Thyroid gland (tissue), 4 donors: ENCODE measurements around the gene ZFYVE27. TPM values are rescaled to one million over a fixed set of nuclear protein-coding genes. Genes with fewer than 3 reads are reported as not detected.

ENCODE experiments used
- DNase-seq, 2 donors: peaks; one replicate each; pipeline ENCODE4 v3.0.0-alpha.2; 2019
- H3K27ac ChIP-seq, 3 donors: fragments of 200-600 bp; sonication (generic); 1 replicate in 2 of 3; 2 replicates in 1 of 3; pipeline ENCODE4 v1.5.1; 2016 to 2019; ENCODE audit warnings: mild to moderate bottlenecking in 1 of 3, moderate library complexity in 1 of 3
- H3K27me3 ChIP-seq: fragments of 200-600 bp; sonication (generic); one replicate; pipeline ENCODE4 v1.5.1; 2019
- H3K36me3 ChIP-seq, 2 donors: fragments of 200-600 bp; sonication (generic); one replicate each; pipeline ENCODE4 v1.5.1; 2016 to 2019
- H3K4me1 ChIP-seq, 2 donors: fragments of 200-600 bp; sonication (generic); one replicate each; pipeline ENCODE4 v1.5.1; 2017 to 2019
- H3K4me3 ChIP-seq, 3 donors: fragments of 200-600 bp; sonication (generic); replicated peaks in 1 of 3; 1 replicate in 2 of 3; 2 replicates in 1 of 3; pipeline ENCODE4 v1.5.1; 2016; ENCODE audit warnings: mild to moderate bottlenecking in 1 of 3
- H3K9me3 ChIP-seq: fragments of 200-600 bp; sonication (generic); one replicate; pipeline ENCODE4 v1.5.1; 2017
- CTCF ChIP-seq, 6 experiments: fragments of 200-600 bp in 3 of 6; fragments of 450-650 bp in 3 of 6; sonication (generic) in 3 of 6; IDR thresholded peaks; one replicate each; pipeline ENCODE4 v1.5.1; 2016 to 2019; ENCODE audit warnings: antibody characterized with exemption in 6 of 6, mild to moderate bottlenecking in 2 of 6, inconsistent platforms in 1 of 6, moderate library complexity in 1 of 6
- POLR2A ChIP-seq, 2 donors: fragments of 450-650 bp; IDR thresholded peaks; one replicate each; pipeline ENCODE4 v1.6.1; 2017; ENCODE audit warnings: antibody characterized with exemption in 2 of 2, mild to moderate bottlenecking in 2 of 2, moderate library complexity in 1 of 2
- WGBS, 2 donors: methylation state at CpG; one replicate each; pipeline ENCODE4 v1.1.5; 2017; 5-methylcytosine and 5-hydroxymethylcytosine counted together
- intact Hi-C: fragments of 100-400 bp; cut with DNase I; formaldehyde crosslinking; loops from one replicate; pipeline ENCODE4 v1.15.1; 2023
- total RNA-seq, 4 donors: library from RNA; depleted of rRNA; stranded (reverse); fragments of >200 nt; gene quantifications; one replicate each; pipeline ENCODE4 v1.2.3, GENCODE V29; 2016

ZFYVE27 gene
- total RNA-seq, 4 donors from 2014 or later = 18.4 to 43.5 (median 24.8) TPM

- WGBS, 2 donors = 88 to 93% methylated on average over 9 to 10 of the region's 10 CpGs
- TF ChIP-seq CTCF (IDR thresholded peaks at IDR 0.05) (no peak), POLR2A (IDR thresholded peaks at IDR 0.05) (no peak)
- no peaks in the 10 kb centered on the region for H3K27me3 ChIP-seq
- H3K27ac ChIP-seq = no peak overlapping the region
- H3K36me3 ChIP-seq = peaks cover 22 to 25% of the 10 kb centered on the region in 2 donors
- H3K4me3 ChIP-seq = no peak overlapping the region
- intact Hi-C loops = no loop called here
- no peak for DNase-seq
- no peaks in the 10 kb centered on the region for H3K9me3 ChIP-seq
- H3K4me1 ChIP-seq = no peaks in the 10 kb centered on the region
Measured at GRCh38 chr10:97762056-97762455, 25.1 kb downstream of the ZFYVE27 start.

- no peak for DNase-seq
- intact Hi-C loops = no loop called here
Measured at GRCh38 chr10:97762816-97763215, 25.9 kb downstream of the ZFYVE27 start.

GRCh38 chr10:97763411-97763810, 26.5 kb downstream of the ZFYVE27 start:
- H3K36me3 ChIP-seq = peaks cover 12 to 17% of the 10 kb centered on the region in 2 donors
- WGBS, 2 donors = 87 to 97% methylated on average over 2 of the region's 2 CpGs
- no peak overlapping the region for H3K27ac ChIP-seq
- no peak for TF ChIP-seq CTCF (IDR thresholded peaks at IDR 0.05)
- TF ChIP-seq POLR2A (IDR thresholded peaks at IDR 0.05) = no peak
- H3K9me3 ChIP-seq = no peaks in the 10 kb centered on the region
- H3K4me1 ChIP-seq = no peaks in the 10 kb centered on the region
- no peak for DNase-seq
- intact Hi-C loops = no loop called here
- H3K4me3 ChIP-seq = no peak overlapping the region
- H3K27me3 ChIP-seq = no peaks in the 10 kb centered on the region

More at GRCh38 chr10:97762816-97763215, 25.9 kb downstream of the ZFYVE27 start:
- H3K9me3 ChIP-seq = no peaks in the 10 kb centered on the region
- TF ChIP-seq CTCF (IDR thresholded peaks at IDR 0.05) = no peak
- TF ChIP-seq POLR2A (IDR thresholded peaks at IDR 0.05) = no peak
- peaks cover 15 to 17% of the 10 kb centered on the region in 2 donors for H3K36me3 ChIP-seq
- H3K27ac ChIP-seq = no peak overlapping the region
- H3K27me3 ChIP-seq = no peaks in the 10 kb centered on the region
- 58 to 81% methylated on average over 4 of the region's 5 CpGs for WGBS, 2 donors
- no peaks in the 10 kb centered on the region for H3K4me1 ChIP-seq
- H3K4me3 ChIP-seq = no peak overlapping the region

GRCh38 chr10:97763947-97764346, 27.0 kb downstream of the ZFYVE27 start:
- DNase-seq = no peak
- Histone ChIP-seq H3K4me3 (no peak overlapping the region), H3K9me3 (no peaks in the 10 kb centered on the region), H3K27ac (no peak overlapping the region), H3K4me1 (no peaks in the 10 kb centered on the region), H3K36me3 (peaks cover 11 to 17% of the 10 kb centered on the region in 2 donors), H3K27me3 (no peaks in the 10 kb centered on the region)
- 95 to 98% methylated on average over 3 of the region's 3 CpGs for WGBS, 2 donors
- TF ChIP-seq POLR2A (IDR thresholded peaks at IDR 0.05) = no peak
- TF ChIP-seq CTCF (IDR thresholded peaks at IDR 0.05) = no peak
- intact Hi-C loops = no loop called here

GRCh38 chr10:97764519-97764931, 27.6 kb downstream of the ZFYVE27 start:
- 66 to 82% methylated on average over 3 to 7 of the region's 7 CpGs for WGBS, 2 donors
- H3K27ac ChIP-seq = no peak overlapping the region
- TF ChIP-seq CTCF (IDR thresholded peaks at IDR 0.05) (no peak), POLR2A (IDR thresholded peaks at IDR 0.05) (no peak)
- intact Hi-C loops = no loop called here
- no peaks in the 10 kb centered on the region for H3K9me3 ChIP-seq
- no peak for DNase-seq
- no peak overlapping the region for H3K4me3 ChIP-seq
- no peaks in the 10 kb centered on the region for H3K4me1 ChIP-seq
- H3K27me3 ChIP-seq = no peaks in the 10 kb centered on the region
- H3K36me3 ChIP-seq = peaks cover 6 to 17% of the 10 kb centered on the region in 2 donors
